T-cell (primary cell): ENCODE results near the gene CAMK1D. TPM values are rescaled to one million over a fixed set of nuclear protein-coding genes. Genes with fewer than 3 reads are reported as not detected.

ENCODE experiments used
- ATAC-seq, 4 experiments: fragments of 200-7000 bp in 3 of 4; fragments of 150-1000 bp in 1 of 4; cut with Tn5 transposase; replicated peaks in 1 of 4; 1 replicate in 3 of 4; 2 replicates in 1 of 4; pipeline ENCODE4 v1.10.0; 2021; ENCODE audit warnings: moderate library complexity in 3 of 4, mild to moderate bottlenecking in 2 of 4, moderate number of reproducible peaks in 1 of 4
- CTCF ChIA-PET, 2 donors: fragments of 300-600 bp; sonication (Branson Sonifier 250); formaldehyde crosslinking; loops; one replicate each; lab custom pipeline; 2022; ENCODE audit warnings: antibody characterized with exemption in 2 of 2; lab: Charles Lee
- POLR2A ChIA-PET, 2 donors: fragments of 300-600 bp; sonication (Branson Sonifier 250); formaldehyde crosslinking; loops; one replicate each; lab custom pipeline; 2022; ENCODE audit warnings: antibody characterized with exemption in 2 of 2; lab: Charles Lee
- DNase-seq, 35 experiments: peaks; one replicate each; pipeline versions ENCODE4 v3.0.0 to v3.0.0-alpha.2; 2013 to 2023
- H3K27ac ChIP-seq: one replicate; pipeline ENCODE4 v1.5.1; 2013; ENCODE audit warnings: low read length
- H3K27me3 ChIP-seq, 2 experiments: replicated peaks in 1 of 2; 1 replicate in 1 of 2; 2 replicates in 1 of 2; pipeline versions ENCODE4 v1.6.1 to v1.7.0; 2013; ENCODE audit warnings: low read length in 1 of 2, mixed read lengths in 1 of 2; ENCODE audit not compliant: control insufficient read depth in 2 of 2, insufficient read depth in 2 of 2; ENCODE audit errors: extremely low read depth in 1 of 2
- H3K36me3 ChIP-seq, 2 donors: 1 replicate in 1 of 2; 2 replicates in 1 of 2; pipeline versions ENCODE4 v1.6.1 to v1.7.0; 2013; ENCODE audit warnings: low read length in 1 of 2; ENCODE audit not compliant: control insufficient read depth in 2 of 2, insufficient read depth in 1 of 2; ENCODE audit errors: extremely low read depth in 1 of 2
- H3K4me1 ChIP-seq, 2 experiments: 1 replicate in 1 of 2; 2 replicates in 1 of 2; pipeline versions ENCODE4 v1.6.1 to v1.7.0; 2013; ENCODE audit warnings: low read length in 2 of 2, mixed read lengths in 1 of 2; ENCODE audit not compliant: insufficient read depth in 2 of 2, control insufficient read depth in 1 of 2; ENCODE audit errors: extremely low read depth in 1 of 2
- H3K4me3 ChIP-seq, 2 donors: 1 replicate in 1 of 2; 2 replicates in 1 of 2; pipeline versions ENCODE4 v1.5.1 to v1.7.0; 2013; ENCODE audit warnings: mild to moderate bottlenecking in 2 of 2, low read length in 1 of 2, moderate library complexity in 1 of 2; ENCODE audit not compliant: control insufficient read depth in 1 of 2; ENCODE audit errors: extremely low read depth in 1 of 2
- H3K9me3 ChIP-seq: 2 replicates; pipeline ENCODE4 v1.7.0; 2013
- H3K27ac Mint-ChIP-seq, 2 donors: one replicate each; pipeline ENCODE4 v1.8.0; 2020 to 2021; ENCODE audit warnings: mild to moderate bottlenecking in 2 of 2, mixed read lengths in 2 of 2
- H3K27me3 Mint-ChIP-seq, 2 donors: one replicate each; pipeline ENCODE4 v1.8.0; 2021 to 2022; ENCODE audit warnings: mixed read lengths in 2 of 2
- H3K36me3 Mint-ChIP-seq: one replicate; pipeline ENCODE4 v1.8.0; 2021; ENCODE audit warnings: mixed read lengths
- H3K4me1 Mint-ChIP-seq, 3 donors: one replicate each; pipeline ENCODE4 v1.8.0; 2020 to 2022; ENCODE audit warnings: mixed read lengths in 3 of 3, mild to moderate bottlenecking in 1 of 3
- H3K4me3 Mint-ChIP-seq, 3 donors: one replicate each; pipeline ENCODE4 v1.8.0; 2020 to 2022; ENCODE audit warnings: mild to moderate bottlenecking in 3 of 3, mixed read lengths in 3 of 3, moderate library complexity in 3 of 3
- H3K9me3 Mint-ChIP-seq, 3 donors: one replicate each; pipeline ENCODE4 v1.8.0; 2020 to 2022; ENCODE audit warnings: mixed read lengths in 3 of 3
- WGBS: methylation state at CpG from one replicate; pipeline ENCODE4 v1.1.5; 2013; ENCODE audit warnings: missing lambda C conversion rate; ENCODE audit not compliant: insufficient coverage; 5-methylcytosine and 5-hydroxymethylcytosine counted together
- total RNA-seq, 35 experiments: library from RNA in 6 of 35; stranded (reverse) in 6 of 35; fragments of 120-200 nt in 1 of 35; gene quantifications; one replicate each; pipeline versions ENCODE4 v1.2.1 to v1.2.4 and lab custom pipeline; 2013 to 2026

The CAMK1D gene
- total RNA-seq, 5 donors from 2014 or later (not counting 1 experiment from before 2014, with no cell fraction given): 16.8 to 31.3 (median 23.6) TPM

GRCh38 chr10:12707461-12708185 lies 358.3 kb downstream of the CAMK1D start:
- Histone ChIP-seq H3K27ac (no peak overlapping the region), H3K36me3 (no peaks in the 10 kb centered on the region), H3K4me1 (peaks cover 0 to 2% of the 10 kb centered on the region in 2 experiments), H3K27me3 (no peaks in the 10 kb centered on the region), H3K9me3 (no peaks in the 10 kb centered on the region), H3K4me3 (no peak overlapping the region)
- ChIA-PET CTCF (interaction anchor here (0.5 to 1.6 kb wide), 4 partner anchors 440 to 722 kb away, joined by 3 to 5 read pairs (median 4); no protein-coding TSS in a partner anchor), POLR2A (no interaction called here)
- no peaks in the 10 kb centered on the region for H3K36me3 Mint-ChIP-seq
- no peak overlapping the region for H3K4me3 Mint-ChIP-seq
- ATAC-seq: no peak
- H3K27me3 Mint-ChIP-seq: no peaks in the 10 kb centered on the region
- WGBS: 83% methylated on average over 6 of the region's 10 CpGs
- peaks cover 7 to 11% (median 9%) of the 10 kb centered on the region in 3 donors for H3K4me1 Mint-ChIP-seq
- peak in 5 of 35 experiments; percentile 2 to 17 (median 7) for DNase-seq
- H3K9me3 Mint-ChIP-seq: no peaks in the 10 kb centered on the region
- peak overlapping the region in 1 of 2 donors; percentile 38 for H3K27ac Mint-ChIP-seq

DNA sequence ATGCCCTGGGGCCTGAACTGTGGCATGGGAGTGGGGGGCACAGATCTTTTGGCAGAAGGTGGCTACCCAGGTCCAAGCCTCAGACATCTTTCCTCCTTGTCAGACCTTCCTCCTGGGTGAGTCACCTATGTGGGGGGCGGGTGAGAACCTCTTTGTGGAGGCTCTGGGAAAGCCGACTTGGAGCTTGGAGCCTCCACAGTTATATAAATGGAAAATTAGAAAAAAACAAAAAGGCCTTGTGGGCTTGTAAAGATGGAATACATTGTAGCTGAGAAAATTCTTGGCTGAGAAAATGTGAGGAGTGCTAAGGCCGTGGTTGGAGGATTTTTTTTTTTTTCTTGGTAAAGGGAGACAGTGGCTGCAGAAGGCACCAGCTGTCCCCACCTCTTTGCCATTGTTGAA lies 359.7 kb downstream of the CAMK1D start:
- no peaks in the 10 kb centered on the region for H3K9me3 ChIP-seq
- Mint-ChIP-seq H3K27ac (peak overlapping the region; percentile 22 to 25), H3K36me3 (no peaks in the 10 kb centered on the region), H3K4me3 (no peak overlapping the region), H3K9me3 (no peaks in the 10 kb centered on the region), H3K4me1 (peaks cover 7 to 11% (median 9%) of the 10 kb centered on the region in 3 donors), H3K27me3 (no peaks in the 10 kb centered on the region)
- ChIA-PET POLR2A (no interaction called here), CTCF (interaction anchor here (0.5 to 3.4 kb wide), 8 partner anchors 44 to 499 kb away, joined by 3 to 14 read pairs (median 4); no protein-coding TSS in a partner anchor)
- H3K4me1 ChIP-seq: peaks cover 0 to 2% of the 10 kb centered on the region in 2 experiments
- no peaks in the 10 kb centered on the region for H3K36me3 ChIP-seq
- 33% methylated on average over 1 of the region's 3 CpGs for WGBS
- H3K27me3 ChIP-seq: no peaks in the 10 kb centered on the region
- no peak for DNase-seq
- no peak overlapping the region for H3K27ac ChIP-seq
- ATAC-seq: no peak
- H3K4me3 ChIP-seq: no peak overlapping the region

- H3K36me3 Mint-ChIP-seq: no peaks in the 10 kb centered on the region
Observed at GRCh38 chr10:12709521-12709963, 360.2 kb downstream of the CAMK1D start.

DNA sequence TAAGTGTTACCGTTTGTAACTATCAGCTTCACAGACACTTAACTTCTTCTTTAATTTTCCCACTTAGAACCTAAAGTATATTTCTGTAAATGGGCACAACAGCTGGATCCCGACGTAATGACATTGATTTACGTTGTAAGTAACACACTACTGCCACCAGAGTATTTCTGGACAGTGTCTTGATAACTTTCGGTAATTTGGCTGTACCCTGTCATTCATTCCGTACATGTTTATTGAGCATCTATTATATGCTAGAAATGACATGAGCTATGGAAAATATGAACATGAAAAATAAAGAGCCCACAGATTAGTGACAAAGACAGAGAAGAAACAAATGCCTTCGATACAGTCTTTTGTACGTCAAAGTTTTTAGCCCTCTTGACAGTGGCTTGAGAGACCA lies 360.8 kb downstream of the CAMK1D start:
- ATAC-seq (no peak), DNase-seq (no peak)
- peaks cover 0 to 2% of the 10 kb centered on the region in 2 experiments for H3K4me1 ChIP-seq
- WGBS: 94% methylated on average over 5 of the region's 8 CpGs
- H3K4me3 ChIP-seq: no peak overlapping the region
- H3K9me3 ChIP-seq: no peaks in the 10 kb centered on the region
- H3K27me3 ChIP-seq: no peaks in the 10 kb centered on the region
- POLR2A ChIA-PET: no interaction called here
- H3K27ac ChIP-seq: no peak overlapping the region
- Mint-ChIP-seq H3K9me3 (no peaks in the 10 kb centered on the region), H3K27me3 (no peaks in the 10 kb centered on the region), H3K4me1 (peaks cover 6 to 9% (median 9%) of the 10 kb centered on the region in 3 donors), H3K27ac (no peak overlapping the region), H3K36me3 (no peaks in the 10 kb centered on the region), H3K4me3 (no peak overlapping the region)
- no peaks in the 10 kb centered on the region for H3K36me3 ChIP-seq
- CTCF ChIA-PET: interaction anchor here (0.6 to 3.4 kb wide), 10 partner anchors 11 to 496 kb away, joined by 3 to 14 read pairs (median 4); no protein-coding TSS in a partner anchor

More at GRCh38 chr10:12709521-12709963, 360.2 kb downstream of the CAMK1D start:
- Histone ChIP-seq H3K9me3 (no peaks in the 10 kb centered on the region), H3K4me1 (peaks cover 0 to 2% of the 10 kb centered on the region in 2 experiments), H3K4me3 (no peak overlapping the region), H3K36me3 (no peaks in the 10 kb centered on the region), H3K27me3 (no peaks in the 10 kb centered on the region), H3K27ac (no peak overlapping the region)
- DNase-seq (no peak), ATAC-seq (no peak)
- no peak overlapping the region for H3K4me3 Mint-ChIP-seq
- H3K27me3 Mint-ChIP-seq: no peaks in the 10 kb centered on the region
- ChIA-PET CTCF (interaction anchor here (0.5 to 3.4 kb wide), 10 partner anchors 44 to 499 kb away, joined by 3 to 14 read pairs (median 4); no protein-coding TSS in a partner anchor), POLR2A (no interaction called here)
- no peaks in the 10 kb centered on the region for H3K9me3 Mint-ChIP-seq
- 100% methylated on average over 2 of the region's 4 CpGs for WGBS
- H3K27ac Mint-ChIP-seq: peak overlapping the region in 1 of 2 donors; percentile 22
- peaks cover 6 to 9% (median 7%) of the 10 kb centered on the region in 3 donors for H3K4me1 Mint-ChIP-seq

DNA sequence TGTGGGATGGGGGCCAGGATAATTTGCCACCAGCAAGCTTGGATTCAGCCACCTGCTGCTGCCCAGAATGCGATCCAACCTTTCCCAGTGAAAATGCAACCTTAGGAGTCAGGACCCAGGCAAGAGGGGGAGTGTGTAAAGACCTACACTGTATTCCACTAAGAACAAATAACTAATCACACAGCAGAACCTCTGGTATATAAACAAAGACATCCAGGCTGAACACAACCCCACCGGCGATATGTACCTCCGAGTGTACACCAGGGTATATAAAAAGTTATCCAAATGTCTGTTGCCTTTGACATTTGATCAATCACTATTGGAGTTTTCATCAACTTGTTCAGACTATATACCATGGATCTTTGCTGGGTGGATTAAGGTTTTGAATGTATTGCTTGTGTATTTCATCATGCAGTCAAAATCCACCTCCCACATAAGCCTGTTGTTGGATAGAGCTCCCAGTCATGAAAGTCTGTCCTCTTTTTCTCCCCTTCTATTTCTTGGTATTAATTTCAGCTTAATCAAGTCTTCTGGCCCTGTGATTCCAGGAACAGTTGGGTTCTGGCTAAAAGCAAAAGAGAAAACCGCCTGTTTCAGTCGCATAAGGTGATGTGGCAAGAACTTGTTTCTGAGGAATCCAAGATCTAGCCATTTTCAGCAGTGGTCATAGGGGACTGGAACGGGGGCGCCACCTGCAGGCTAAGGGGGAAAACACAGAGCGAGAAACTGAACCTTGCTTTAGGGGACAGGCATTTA lies 361.4 kb downstream of the CAMK1D start:
- Mint-ChIP-seq H3K4me3 (no peak overlapping the region), H3K27ac (peak overlapping the region in 1 of 2 donors; percentile 61), H3K27me3 (no peaks in the 10 kb centered on the region), H3K4me1 (peaks cover 6 to 9% (median 9%) of the 10 kb centered on the region in 3 donors), H3K36me3 (no peaks in the 10 kb centered on the region), H3K9me3 (no peaks in the 10 kb centered on the region)
- POLR2A ChIA-PET: interaction anchor here in 1 of 2 donors (0.6 kb wide), 1 partner anchor 1620 kb away, joined by 11 read pairs; no protein-coding TSS in a partner anchor
- Histone ChIP-seq H3K9me3 (no peaks in the 10 kb centered on the region), H3K4me3 (no peak overlapping the region), H3K27ac (no peak overlapping the region), H3K27me3 (no peaks in the 10 kb centered on the region), H3K4me1 (peaks cover 0 to 2% of the 10 kb centered on the region in 2 experiments), H3K36me3 (no peaks in the 10 kb centered on the region)
- WGBS: 0% methylated on average over 3 of the region's 9 CpGs
- CTCF ChIA-PET: interaction anchor here (0.6 to 3.4 kb wide), 9 partner anchors 11 to 496 kb away, joined by 3 to 14 read pairs (median 4); no protein-coding TSS in a partner anchor
- DNase-seq: peak; percentile 48 to 83 (median 67)
- ATAC-seq: peak; percentile 77 to 84 (median 78)

DNA sequence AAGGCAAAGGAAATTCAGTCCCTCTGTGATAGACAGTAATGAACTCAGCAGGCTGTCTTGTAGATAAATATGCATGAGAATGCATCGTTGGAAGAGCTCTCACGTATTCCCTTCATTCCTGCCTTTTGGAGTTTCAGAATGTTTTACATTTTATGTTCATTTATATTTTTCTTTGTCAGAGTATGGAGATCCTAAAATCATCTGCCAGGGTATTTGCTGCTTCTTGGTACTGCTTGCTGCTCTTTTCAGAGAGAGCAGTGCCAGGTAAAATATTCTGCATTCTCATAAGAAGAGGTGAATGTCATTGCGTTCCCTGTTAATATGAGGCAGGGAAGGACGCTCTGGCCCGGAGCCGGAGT lies 362.0 kb downstream of the CAMK1D start:
- Mint-ChIP-seq H3K9me3 (no peaks in the 10 kb centered on the region), H3K4me1 (peaks cover 6 to 9% (median 9%) of the 10 kb centered on the region in 3 donors), H3K27ac (no peak overlapping the region), H3K27me3 (no peaks in the 10 kb centered on the region), H3K36me3 (peaks cover under 1% of the 10 kb centered on the region), H3K4me3 (no peak overlapping the region)
- H3K4me3 ChIP-seq: no peak overlapping the region
- 90% methylated on average over 3 of the region's 6 CpGs for WGBS
- H3K36me3 ChIP-seq: no peaks in the 10 kb centered on the region
- DNase-seq (no peak), ATAC-seq (no peak)
- no peaks in the 10 kb centered on the region for H3K9me3 ChIP-seq
- ChIA-PET CTCF (interaction anchor here (1.2 to 3.4 kb wide), 5 partner anchors 10 to 496 kb away, joined by 3 to 14 read pairs (median 5); no protein-coding TSS in a partner anchor), POLR2A (no interaction called here)
- no peak overlapping the region for H3K27ac ChIP-seq
- no peaks in the 10 kb centered on the region for H3K27me3 ChIP-seq
- peaks cover 0 to 2% of the 10 kb centered on the region in 2 experiments for H3K4me1 ChIP-seq
